HG03175 (cell line): Measurements from ENCODE around the gene PBRM1.

Source experiments
- ATAC-seq: cut with Tn5 transposase; IDR thresholded peaks from one replicate; pipeline ENCODE4 v1.9.1; 2021; ENCODE audit warnings: mild to moderate bottlenecking, moderate library complexity; ENCODE audit not compliant: unreplicated experiment

Gene PBRM1

DNA sequence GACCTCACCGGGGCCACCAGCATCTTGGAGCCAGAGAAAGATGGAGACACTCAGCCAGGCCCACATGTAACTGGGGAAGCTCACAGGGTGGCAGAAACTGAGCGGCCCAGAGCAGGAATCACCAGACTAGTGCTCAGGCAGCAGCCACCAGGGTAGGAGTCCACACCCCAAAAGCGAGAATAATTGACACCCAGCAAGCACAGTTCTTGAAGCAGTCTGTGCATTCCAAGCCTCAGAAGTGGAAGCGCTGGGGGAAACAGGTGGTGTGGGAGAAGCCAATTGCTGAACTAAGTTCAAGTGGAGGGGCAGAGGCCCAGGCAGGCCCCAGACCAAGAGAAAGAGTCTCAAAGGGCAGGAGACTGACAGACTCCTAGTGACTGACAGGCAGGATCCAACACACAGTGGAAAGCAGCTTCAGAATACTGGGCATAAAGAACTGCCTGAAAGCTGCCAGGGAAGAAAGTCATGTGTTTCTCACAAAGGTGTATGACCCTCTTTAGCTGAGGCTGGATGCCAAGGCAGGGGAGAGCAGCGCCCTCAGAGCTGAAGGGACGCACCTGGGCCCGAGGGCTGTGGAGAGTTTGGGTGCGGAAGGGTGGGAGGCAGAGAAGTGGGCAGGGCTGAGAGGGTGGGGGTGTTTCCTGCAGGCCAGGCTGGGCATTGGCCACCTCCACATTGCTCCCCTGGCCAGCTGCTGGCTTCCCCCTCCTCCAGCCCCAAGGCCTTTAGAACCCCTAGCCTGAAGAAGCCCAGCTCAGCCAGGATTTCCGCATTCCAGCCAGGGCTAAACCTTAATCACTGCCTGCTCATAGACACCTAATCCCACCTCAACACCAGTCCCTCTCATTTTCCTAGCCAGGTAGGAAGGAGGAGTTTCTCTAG is 159.8 kb downstream of the PBRM1 start:
- ATAC-seq: no peak

DNA sequence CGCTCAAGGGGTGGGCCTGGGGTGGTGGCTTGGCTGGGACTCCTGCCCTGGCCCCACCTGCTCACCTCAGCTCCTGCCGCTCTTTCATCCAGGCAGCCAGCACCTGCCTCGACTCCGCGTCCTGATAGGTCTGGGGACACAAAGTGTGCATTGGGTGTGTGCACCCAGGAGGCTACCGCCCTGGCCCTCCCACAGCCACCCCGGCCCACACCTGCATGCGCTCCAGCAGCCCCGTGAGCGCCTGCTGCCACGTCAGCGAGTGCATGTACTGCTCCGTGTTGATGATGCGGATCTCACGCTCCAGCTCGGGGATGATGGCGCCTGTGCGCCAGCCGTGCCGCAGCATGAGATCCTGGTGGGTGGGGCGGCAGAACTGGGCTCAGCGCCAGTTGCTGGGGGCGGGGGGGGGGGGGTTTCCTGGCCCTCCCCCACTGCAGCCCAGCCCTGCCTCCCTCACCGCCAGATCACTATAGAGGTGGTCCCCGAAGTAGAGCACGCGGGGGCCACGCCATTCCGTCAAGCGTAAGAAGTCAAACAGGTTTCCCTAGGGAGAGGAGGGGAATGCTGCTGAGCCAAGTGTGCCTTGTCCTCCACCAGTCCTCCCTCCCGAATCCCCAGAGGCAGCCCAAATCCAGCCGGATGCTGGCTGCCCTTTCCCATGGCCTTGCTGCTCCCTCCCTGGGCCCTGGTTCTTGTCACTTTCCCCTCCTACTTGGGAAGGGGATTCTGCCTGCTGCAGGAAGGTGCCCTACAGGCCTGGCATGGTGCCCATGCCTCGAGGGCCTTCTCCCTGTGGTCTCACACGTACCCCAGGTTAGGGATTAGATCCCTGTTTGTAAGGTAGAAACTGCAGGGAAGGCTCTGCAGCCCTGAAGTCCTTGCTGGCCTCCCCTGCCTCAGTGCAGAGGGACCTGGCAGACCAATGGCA is 160.7 kb downstream of the PBRM1 start:
- ATAC-seq: no peak

DNA sequence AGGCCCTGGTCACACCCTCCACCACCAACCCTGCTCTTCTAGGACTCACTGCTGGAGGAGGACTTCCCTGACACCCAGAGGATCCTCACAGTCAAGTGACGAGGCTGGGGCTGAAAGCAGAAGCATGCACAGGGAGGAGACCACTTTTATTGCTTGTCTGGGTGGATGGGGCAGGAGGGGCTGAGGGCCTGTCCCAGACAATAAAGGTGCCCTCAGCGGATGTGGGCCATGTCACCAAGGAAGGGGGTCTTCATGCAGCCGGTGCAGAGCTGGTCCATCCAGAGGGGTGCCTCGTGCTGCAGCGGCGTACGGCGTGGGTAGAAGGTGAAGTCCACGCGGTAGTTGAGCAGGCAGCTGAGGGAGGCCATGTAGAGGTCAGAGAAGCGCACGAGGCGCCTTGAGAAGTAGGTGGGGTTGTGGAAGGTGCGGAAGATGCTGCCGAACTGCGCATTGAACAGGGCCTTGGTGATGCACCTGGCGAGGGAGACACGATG is 161.4 kb downstream of the PBRM1 start:
- no peak for ATAC-seq

DNA sequence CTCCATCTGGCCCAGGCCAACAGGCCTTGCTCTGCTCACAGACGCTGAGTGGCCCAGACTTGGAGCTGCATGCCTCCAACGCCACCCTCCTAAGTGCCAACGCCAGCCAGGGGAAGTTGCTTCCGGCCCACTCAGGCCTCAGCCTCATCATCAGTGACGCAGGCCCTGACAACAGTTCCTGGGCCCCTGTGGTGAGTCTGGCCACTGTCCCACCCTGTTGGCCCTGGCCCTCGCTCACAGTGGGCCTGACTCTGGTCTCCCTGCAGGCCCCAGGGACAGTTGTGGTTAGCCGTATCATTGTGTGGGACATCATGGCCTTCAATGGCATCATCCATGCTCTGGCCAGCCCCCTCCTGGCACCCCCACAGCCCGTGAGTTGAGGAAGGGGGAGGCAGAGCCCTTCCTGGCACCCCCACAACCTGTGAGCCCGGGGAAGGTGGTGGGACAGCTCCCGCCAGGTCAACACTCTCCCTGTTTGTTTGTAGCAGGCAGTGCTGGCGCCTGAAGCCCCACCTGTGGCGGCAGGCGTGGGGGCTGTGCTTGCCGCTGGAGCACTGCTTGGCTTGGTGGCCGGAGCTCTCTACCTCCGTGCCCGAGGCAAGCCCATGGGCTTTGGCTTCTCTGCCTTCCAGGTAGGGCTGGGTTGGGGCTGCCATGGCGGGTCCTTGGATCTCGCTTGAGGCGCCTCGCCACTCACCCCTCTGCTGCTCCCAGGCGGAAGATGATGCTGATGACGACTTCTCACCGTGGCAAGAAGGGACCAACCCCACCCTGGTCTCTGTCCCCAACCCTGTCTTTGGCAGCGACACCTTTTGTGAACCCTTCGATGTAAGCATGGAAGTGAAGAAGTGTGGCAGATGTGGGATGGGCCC is 162.1 kb downstream of the PBRM1 start:
- no peak for ATAC-seq

DNA sequence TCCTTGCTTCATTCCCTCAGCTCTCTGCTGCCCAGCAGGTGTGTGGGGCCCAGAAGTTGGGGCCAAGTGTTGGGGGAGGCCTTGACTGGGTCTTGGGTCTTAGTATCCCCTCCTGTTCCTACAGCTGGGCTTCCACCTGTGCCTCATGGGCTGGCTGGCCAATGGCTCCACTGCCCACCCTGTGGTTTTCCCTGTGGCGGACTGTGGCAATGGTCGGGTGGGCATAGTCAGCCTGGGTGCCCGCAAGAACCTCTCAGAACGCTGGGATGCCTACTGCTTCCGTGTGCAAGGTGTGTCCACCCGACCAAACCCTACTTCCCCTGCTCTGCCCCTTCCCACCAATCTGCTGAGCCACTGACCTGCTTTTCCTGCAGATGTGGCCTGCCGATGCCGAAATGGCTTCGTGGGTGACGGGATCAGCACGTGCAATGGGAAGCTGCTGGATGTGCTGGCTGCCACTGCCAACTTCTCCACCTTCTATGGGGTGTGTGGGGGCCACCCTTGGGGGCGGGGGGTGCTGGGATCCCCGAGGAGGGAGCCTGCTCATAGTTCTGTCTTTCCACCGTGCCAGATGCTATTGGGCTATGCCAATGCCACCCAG is 163.0 kb downstream of the PBRM1 start:
- no peak for ATAC-seq

DNA sequence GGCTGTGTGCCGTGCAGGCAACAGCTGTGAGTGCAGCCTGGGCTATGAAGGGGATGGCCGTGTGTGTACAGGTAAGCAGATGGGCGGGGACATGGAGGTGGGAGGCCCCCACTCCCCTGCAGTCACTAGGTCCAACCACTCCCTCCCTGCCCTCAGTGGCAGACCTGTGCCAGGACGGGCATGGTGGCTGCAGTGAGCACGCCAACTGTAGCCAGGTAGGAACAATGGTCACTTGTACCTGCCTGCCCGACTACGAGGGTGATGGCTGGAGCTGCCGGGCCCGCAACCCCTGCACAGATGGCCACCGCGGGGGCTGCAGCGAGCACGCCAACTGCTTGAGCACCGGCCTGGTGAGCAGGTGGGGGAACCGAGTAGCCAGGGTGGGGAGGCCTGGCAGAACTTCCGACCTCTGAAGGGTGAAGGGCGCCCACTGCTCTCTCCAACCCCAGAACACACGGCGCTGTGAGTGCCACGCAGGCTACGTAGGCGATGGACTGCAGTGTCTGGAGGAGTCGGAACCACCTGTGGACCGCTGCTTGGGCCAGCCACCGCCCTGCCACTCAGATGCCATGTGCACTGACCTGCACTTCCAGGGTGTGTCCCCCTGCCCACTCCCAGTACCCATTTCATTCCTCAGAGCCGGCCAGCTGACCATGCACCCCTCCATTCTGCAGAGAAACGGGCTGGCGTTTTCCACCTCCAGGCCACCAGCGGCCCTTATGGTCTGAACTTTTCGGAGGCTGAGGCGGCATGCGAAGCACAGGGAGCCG is 163.6 kb downstream of the PBRM1 start:
- no peak for ATAC-seq

DNA sequence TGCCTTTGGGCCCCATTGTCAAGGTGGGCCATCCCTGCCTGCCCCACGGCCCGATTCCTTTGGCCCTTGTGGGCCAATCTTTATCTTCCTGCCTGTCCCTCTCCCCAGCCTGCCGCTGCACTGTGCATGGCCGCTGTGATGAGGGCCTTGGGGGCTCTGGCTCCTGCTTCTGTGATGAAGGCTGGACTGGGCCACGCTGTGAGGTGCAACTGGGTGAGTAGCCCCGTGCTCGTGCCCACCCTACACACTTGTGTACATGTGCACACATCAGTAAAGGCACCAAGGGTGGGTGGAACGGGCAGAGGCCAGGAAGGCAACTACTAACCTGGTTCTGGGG is 164.3 kb downstream of the PBRM1 start:
- ATAC-seq: no peak

DNA sequence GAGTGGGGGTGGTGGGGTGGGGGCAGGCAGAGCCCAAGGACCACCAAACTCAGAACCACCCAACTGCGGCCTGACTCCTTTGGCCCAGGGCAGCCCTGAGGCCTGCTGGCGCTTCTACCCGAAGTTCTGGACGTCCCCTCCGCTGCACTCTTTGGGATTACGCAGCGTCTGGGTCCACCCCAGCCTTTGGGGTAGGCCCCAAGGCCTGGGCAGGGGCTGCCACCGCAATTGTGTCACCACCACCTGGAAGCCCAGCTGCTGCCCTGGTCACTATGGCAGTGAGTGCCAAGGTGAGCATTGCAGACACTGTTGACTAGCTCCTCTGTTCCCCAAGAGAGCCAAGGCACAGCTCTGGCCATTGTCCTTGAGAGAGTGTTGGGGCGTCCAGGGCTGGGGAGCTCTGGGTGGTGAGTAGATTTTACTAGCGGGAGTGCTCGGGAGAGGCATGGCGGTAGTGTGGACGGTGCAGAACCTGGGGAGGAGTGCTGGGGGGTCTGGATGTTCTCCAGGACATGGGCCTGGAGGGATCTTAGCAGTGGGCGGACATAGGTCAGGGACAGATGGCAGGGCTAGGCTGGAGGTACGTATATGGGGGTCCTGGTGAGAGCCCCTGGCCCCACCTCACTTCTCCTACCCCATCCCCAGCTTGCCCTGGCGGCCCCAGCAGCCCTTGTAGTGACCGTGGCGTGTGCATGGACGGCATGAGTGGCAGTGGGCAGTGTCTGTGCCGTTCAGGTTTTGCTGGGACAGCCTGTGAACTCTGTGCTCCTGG is 164.8 kb downstream of the PBRM1 start:
- ATAC-seq: no peak

DNA sequence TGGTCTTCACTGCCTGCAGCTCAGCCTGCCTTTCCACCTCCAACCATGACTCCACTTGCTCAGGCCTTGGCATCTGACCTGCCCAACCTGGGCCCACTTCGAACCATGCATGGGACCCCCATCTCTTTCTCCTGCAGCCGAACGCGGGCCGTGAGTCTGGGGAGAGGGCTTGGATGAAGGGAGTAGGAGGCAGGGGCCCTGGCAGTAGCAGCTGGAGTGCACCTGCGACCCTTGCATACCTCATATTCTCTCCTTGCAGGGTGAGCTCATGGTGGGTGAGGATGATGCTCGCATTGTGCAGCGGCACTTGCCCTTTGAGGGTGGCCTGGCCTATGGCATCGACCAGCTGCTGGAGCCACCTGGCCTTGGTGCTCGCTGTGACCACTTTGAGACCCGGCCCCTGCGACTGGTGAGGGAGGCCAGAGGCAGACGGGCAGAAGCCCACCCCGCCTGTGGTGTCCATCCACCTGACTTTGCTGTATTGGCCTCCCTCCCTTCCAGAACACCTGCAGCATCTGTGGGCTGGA is 165.5 kb downstream of the PBRM1 start:
- no peak for ATAC-seq

DNA sequence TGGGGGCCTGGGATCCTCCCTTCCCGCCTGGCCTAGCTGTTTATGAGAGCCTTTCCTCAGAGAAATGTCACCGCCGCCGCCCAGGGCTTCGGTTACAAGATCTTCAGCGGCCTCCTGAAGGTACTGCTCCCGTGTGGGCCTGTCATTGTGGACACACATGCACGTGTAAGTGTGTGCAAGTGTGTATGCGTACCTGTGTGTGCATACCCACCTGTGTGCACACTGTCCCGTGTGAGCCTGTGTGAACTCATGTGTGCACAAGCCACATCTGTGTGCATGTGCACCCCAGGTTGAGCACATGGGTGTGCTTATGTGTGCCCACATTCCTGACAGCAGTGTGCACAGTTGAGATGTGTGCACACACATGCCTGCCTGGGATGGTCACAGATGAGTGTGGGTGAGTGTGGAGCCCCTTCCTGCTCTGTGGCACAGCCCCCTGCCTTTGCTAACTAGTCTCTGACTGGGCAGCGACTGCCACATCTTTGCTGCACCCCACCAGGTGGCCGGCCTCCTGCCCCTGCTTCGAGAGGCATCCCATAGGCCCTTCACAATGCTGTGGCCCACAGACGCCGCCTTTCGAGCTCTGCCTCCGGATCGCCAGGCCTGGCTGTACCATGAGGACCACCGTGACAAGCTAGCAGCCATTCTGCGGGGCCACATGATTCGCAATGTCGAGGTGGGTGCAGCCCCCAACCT is 166.1 kb downstream of the PBRM1 start:
- no peak for ATAC-seq

DNA sequence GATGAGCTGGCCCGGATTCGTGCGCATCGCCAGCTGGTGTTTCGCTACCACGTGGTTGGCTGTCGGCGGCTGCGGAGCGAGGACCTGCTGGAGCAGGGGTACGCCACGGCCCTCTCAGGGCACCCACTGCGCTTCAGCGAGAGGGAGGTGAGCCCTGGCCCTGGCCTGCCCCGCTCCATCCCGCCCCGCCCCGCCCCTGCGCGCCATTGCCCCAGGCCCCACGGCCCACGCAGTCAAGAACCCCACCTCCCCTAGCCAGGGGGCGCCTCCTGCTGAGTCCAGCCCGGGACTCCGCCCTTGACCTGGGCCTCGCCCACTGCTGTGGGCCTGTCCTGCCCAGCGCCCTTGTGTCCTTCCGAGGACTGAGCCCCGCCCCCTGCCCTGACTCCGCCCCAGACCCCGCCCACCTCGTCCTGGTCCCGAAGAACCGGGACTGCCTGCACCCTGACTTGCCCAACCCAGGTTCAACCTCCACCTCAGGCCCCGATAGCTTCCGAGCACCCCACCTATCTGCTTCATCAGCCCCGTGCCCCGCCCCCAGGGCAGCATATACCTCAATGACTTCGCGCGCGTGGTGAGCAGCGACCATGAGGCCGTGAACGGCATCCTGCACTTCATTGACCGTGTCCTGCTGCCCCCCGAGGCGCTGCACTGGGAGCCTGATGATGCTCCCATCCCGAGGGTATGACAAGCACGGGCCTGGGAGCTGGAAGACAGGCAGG is 166.8 kb downstream of the PBRM1 start:
- no peak for ATAC-seq

DNA sequence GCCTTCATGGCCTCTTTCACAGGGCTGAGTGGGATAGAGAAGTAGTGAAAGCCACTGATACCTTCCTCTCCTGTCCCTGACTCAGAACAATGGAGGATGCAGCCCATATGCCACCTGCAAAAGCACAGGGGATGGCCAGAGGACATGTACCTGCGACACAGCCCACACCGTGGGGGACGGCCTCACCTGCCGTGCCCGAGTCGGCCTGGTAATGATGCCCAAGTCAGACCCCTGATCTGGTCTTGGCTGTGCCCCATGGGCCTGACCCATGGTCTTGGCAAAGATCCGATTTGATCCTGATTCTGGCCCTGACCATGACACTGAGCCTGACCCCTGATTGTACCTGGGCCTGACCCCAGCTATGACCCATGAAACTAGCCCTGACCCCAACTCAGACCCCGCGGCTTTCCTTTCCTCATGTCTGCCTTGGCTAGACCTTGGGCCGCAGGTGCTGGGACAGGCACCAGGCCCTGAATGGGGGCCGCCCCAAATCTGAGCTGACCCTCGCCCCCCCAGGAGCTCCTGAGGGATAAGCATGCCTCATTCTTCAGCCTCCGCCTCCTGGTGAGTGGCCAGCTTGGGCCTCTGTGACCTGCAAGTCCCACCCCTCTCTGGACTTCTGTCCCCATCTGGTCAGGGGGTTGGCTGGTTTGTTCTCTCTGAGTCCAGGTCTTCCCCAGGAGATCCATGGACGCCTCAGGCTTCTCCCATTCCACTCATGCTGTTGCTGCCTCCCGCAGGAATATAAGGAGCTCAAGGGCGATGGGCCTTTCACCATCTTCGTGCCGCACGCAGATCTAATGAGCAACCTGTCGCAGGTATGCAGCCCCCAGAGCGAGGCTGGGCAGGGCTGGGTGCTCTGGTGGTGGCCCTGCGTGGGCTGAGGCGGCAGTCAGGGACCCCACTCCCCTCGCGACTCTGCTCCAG is 167.7 kb downstream of the PBRM1 start:
- ATAC-seq: no peak

DNA sequence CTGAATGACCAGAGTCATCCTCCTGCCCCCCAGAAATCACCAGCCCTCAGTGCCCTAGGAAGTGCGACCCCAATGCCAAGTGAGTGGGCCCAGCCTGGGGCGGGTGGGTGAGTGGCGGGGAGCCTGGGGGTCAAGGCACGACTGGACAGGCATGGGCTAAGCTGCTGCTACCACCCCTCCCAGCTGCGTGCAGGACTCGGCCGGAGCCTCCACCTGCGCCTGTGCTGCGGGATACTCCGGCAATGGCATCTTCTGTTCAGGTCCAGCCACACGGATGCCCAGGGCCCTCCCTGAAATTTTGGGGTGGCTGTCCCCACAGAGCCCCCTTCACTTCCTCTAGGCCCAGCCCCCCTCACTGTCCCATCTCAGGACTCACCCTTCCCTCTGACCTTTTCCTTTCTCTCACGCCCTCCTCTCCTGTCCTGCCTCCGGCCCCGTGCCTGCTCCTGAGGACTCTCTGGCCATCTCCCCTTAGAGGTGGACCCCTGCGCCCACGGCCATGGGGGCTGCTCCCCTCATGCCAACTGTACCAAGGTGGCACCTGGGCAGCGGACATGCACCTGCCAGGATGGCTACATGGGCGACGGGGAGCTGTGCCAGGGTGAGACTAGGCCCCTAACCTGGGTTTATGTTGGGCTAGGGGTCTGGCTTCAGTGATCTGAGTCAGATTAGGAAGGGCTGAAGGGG is 169.1 kb downstream of the PBRM1 start:
- ATAC-seq: no peak

DNA sequence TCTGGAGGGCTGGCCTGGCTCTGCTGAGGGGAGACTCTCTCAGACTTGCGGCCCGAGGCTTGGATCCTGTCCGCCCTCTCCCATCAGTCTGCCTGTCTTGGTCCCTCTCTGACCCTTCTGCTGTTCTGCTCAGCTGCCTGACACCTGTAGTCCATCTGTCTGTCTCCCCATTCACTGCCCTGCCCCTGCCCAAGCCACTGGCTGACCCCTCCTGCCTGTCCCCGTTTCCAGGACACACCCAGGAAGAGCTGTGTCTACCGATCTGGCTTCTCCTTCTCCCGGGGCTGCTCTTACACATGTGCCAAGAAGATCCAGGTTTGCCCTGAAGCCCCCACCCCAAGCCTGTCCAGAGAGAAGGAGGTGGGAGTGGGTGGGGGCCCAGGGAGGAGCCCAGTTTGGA is 170.5 kb downstream of the PBRM1 start:
- no peak for ATAC-seq

DNA sequence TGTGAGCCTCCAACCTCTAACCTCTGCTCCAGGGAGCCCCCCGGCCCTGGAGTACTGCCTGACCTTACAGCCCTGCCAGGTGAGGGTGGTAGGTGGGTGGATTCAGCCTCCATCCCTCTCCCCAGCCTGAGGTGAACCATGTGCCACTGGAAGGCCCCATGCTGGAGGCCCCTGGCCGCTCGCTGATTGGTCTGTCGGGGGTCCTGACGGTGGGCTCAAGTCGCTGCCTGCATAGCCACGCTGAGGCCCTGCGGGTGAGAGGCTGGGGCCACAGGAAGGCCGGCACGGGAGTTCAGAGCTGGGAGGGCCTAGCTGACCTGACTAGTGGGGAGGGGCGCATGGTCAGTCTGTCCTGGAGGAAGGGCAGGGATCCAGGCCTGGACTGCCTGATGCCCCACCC is 171.1 kb downstream of the PBRM1 start:
- no peak for ATAC-seq

DNA sequence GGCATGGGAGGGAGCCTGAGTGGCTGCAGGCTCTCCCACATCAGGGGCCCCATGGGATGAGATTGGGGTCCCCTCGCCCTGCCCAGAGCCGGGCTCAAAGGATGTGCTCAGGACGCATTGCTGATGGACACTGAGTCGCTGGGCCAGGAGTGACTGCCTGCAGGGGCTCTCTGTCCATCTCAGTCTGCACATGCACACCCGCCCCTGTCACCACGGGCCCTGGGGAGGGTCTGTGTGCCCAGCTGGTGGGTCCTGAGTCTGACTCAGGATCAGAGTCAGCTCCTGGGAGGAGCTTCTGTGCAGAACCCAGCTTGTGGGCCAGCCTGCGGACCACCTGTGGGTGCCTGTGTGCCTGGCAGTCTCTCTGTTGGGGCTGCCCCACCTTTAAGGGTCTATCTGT is 172.4 kb downstream of the PBRM1 start:
- no peak for ATAC-seq
